GM18498 (cell line): Measurements from ENCODE around the gene WWOX.
"Not testable (repeated sequence)": the region's sequence is repeated elsewhere in the genome, so short reads cannot be mapped to it uniquely, and the experiment has no call there.

Experiments used
- ATAC-seq: cut with Tn5 transposase; IDR thresholded peaks from one replicate; pipeline ENCODE4 v1.9.1; 2021; ENCODE audit warnings: mild to moderate bottlenecking, moderate library complexity; ENCODE audit not compliant: unreplicated experiment

Gene WWOX

GRCh38 chr16:79018650-79019429 is 919.4 kb downstream of the WWOX start:
- no peak for ATAC-seq

- no peak for ATAC-seq
Measured at GRCh38 chr16:79019431-79019830, 920.0 kb downstream of the WWOX start.

GRCh38 chr16:79021991-79022630 is 922.7 kb downstream of the WWOX start:
- no peak for ATAC-seq

GRCh38 chr16:79026117-79026516 is 926.7 kb downstream of the WWOX start:
- ATAC-seq: no peak

- ATAC-seq: no peak
Measured at GRCh38 chr16:79036541-79036940, 937.1 kb downstream of the WWOX start.

GRCh38 chr16:79037521-79038373 is 938.3 kb downstream of the WWOX start:
- ATAC-seq: no peak

GRCh38 chr16:79041206-79041605 is 941.8 kb downstream of the WWOX start:
- no peak for ATAC-seq

- no peak for ATAC-seq
Measured at GRCh38 chr16:79042141-79042540, 942.7 kb downstream of the WWOX start.

GRCh38 chr16:79042886-79043285 is 943.4 kb downstream of the WWOX start:
- ATAC-seq: no peak

- ATAC-seq: no peak
Measured at GRCh38 chr16:79045191-79045590, 945.7 kb downstream of the WWOX start.

GRCh38 chr16:79047337-79047736 is 947.9 kb downstream of the WWOX start:
- no peak for ATAC-seq

GRCh38 chr16:79049040-79049439 is 949.6 kb downstream of the WWOX start:
- ATAC-seq: no peak

GRCh38 chr16:79050063-79050462 is 950.6 kb downstream of the WWOX start:
- no peak for ATAC-seq

- no peak for ATAC-seq
Measured at GRCh38 chr16:79051313-79051712, 951.9 kb downstream of the WWOX start.

- not testable (repeated sequence) for ATAC-seq
Measured at GRCh38 chr16:79052198-79052597, 952.7 kb downstream of the WWOX start.

GRCh38 chr16:79053577-79053976 is 954.1 kb downstream of the WWOX start:
- ATAC-seq: no peak

GRCh38 chr16:79054211-79054984 is 954.9 kb downstream of the WWOX start:
- ATAC-seq: no peak

- ATAC-seq: no peak
Measured at GRCh38 chr16:79055251-79055970, 956.0 kb downstream of the WWOX start.

- ATAC-seq: no peak
Measured at GRCh38 chr16:79061181-79061580, 961.7 kb downstream of the WWOX start.

GRCh38 chr16:79062336-79062735 is 962.9 kb downstream of the WWOX start:
- no peak for ATAC-seq
